H9 (cell line): ENCODE measurements around the gene ZNF428. TPM values are rescaled to one million over a fixed set of nuclear protein-coding genes. Genes with fewer than 3 reads are reported as not detected.

Source experiments
- DNase-seq: peaks from one replicate; pipeline ENCODE4 v3.0.0-alpha.2; 2017
- H2AFZ ChIP-seq: one replicate; pipeline ENCODE4 v1.6.1; 2013; ENCODE audit warnings: mild to moderate bottlenecking, low read length, control low read depth, moderate library complexity
- H2AK5ac ChIP-seq: 2 replicates; pipeline ENCODE4 v1.6.1; 2013; ENCODE audit warnings: low read length, control low read depth, mixed read lengths; ENCODE audit not compliant: insufficient read length
- H2BK120ac ChIP-seq: one replicate; pipeline ENCODE4 v1.6.1; 2013; ENCODE audit warnings: low read depth, mild to moderate bottlenecking, low read length, control low read depth, inconsistent platforms; ENCODE audit not compliant: poor library complexity, severe bottlenecking
- H2BK12ac ChIP-seq: 2 replicates; pipeline ENCODE4 v1.6.1; 2013; ENCODE audit warnings: low read length, control low read depth, mixed read lengths, low read depth; ENCODE audit not compliant: insufficient read length
- H2BK15ac ChIP-seq: 2 replicates; pipeline ENCODE4 v1.6.1; 2013; ENCODE audit warnings: low read depth, low read length, control low read depth
- H2BK20ac ChIP-seq: one replicate; pipeline ENCODE4 v1.6.1; 2013; ENCODE audit warnings: low read depth, mild to moderate bottlenecking, low read length, control low read depth, inconsistent platforms; ENCODE audit not compliant: poor library complexity, severe bottlenecking
- H2BK5ac ChIP-seq: 2 replicates; pipeline ENCODE4 v1.6.1; 2013; ENCODE audit warnings: low read length, control low read depth, mixed read lengths; ENCODE audit not compliant: insufficient read length
- H3K14ac ChIP-seq: 2 replicates; pipeline ENCODE4 v1.6.1; 2013; ENCODE audit warnings: low read length, control low read depth; ENCODE audit not compliant: insufficient read depth
- H3K18ac ChIP-seq: 2 replicates; pipeline ENCODE4 v1.6.1; 2013; ENCODE audit warnings: low read depth, mild to moderate bottlenecking, mixed read lengths, low read length, control low read depth; ENCODE audit not compliant: insufficient read length
- H3K23ac ChIP-seq: 2 replicates; pipeline ENCODE4 v1.6.1; 2013; ENCODE audit warnings: low read length, control low read depth, mixed read lengths, low read depth; ENCODE audit not compliant: insufficient read length
- H3K23me2 ChIP-seq: 2 replicates; pipeline ENCODE4 v1.6.1; 2013; ENCODE audit warnings: low read depth, mild to moderate bottlenecking, mixed read lengths, low read length, control low read depth; ENCODE audit not compliant: insufficient read length, poor library complexity, severe bottlenecking
- H3K27ac ChIP-seq: 2 replicates; pipeline ENCODE4 v1.5.1; 2013; ENCODE audit warnings: low read length, control low read depth, mixed read lengths, low read depth; ENCODE audit not compliant: insufficient read length
- H3K27me3 ChIP-seq: 2 replicates; pipeline ENCODE4 v1.6.1; 2013; ENCODE audit warnings: low read length, control low read depth, inconsistent platforms; ENCODE audit not compliant: insufficient read depth
- H3K4ac ChIP-seq: 2 replicates; pipeline ENCODE4 v1.6.1; 2013; ENCODE audit warnings: low read depth, mild to moderate bottlenecking, control low read depth, inconsistent platforms, low read length, moderate library complexity
- H3K4me1 ChIP-seq: 2 replicates; pipeline ENCODE4 v1.6.1; 2013; ENCODE audit warnings: low read length, control low read depth, inconsistent platforms; ENCODE audit not compliant: insufficient read depth
- H3K4me2 ChIP-seq: 2 replicates; pipeline ENCODE4 v1.6.1; 2013; ENCODE audit warnings: low read length, control low read depth, mixed read lengths; ENCODE audit not compliant: insufficient read length, insufficient read depth
- H3K56ac ChIP-seq: 2 replicates; pipeline ENCODE4 v1.6.1; 2013; ENCODE audit warnings: low read depth, mild to moderate bottlenecking, mixed read lengths, low read length, control low read depth; ENCODE audit not compliant: insufficient read length
- H3K79me1 ChIP-seq: 2 replicates; pipeline ENCODE4 v1.6.1; 2013; ENCODE audit warnings: low read depth, mild to moderate bottlenecking, moderate library complexity, low read length, control low read depth, inconsistent platforms; ENCODE audit not compliant: insufficient read depth, poor library complexity, severe bottlenecking
- H3K79me2 ChIP-seq: 2 replicates; pipeline ENCODE4 v1.6.1; 2013; ENCODE audit warnings: low read length, control low read depth, inconsistent platforms; ENCODE audit not compliant: insufficient read depth
- H3K9ac ChIP-seq: 2 replicates; pipeline ENCODE4 v1.6.1; 2013; ENCODE audit warnings: low read length, control low read depth, mixed read lengths; ENCODE audit not compliant: insufficient read length; ENCODE audit errors: extremely low read depth
- H3K9me3 ChIP-seq: one replicate; pipeline ENCODE4 v1.6.1; 2013; ENCODE audit warnings: low read depth, low read length, inconsistent platforms; ENCODE audit not compliant: control insufficient read depth
- H3T11ph ChIP-seq: one replicate; pipeline ENCODE4 v1.6.1; 2013; ENCODE audit warnings: mild to moderate bottlenecking, low read length, control low read depth, inconsistent platforms
- H4K20me1 ChIP-seq: one replicate; pipeline ENCODE4 v1.6.1; 2013; ENCODE audit not compliant: control insufficient read depth, insufficient read length, insufficient read depth
- H4K5ac ChIP-seq: 2 replicates; pipeline ENCODE4 v1.6.1; 2013; ENCODE audit warnings: low read depth, mild to moderate bottlenecking, mixed read lengths, low read length, control low read depth; ENCODE audit not compliant: insufficient read length
- H4K8ac ChIP-seq: replicated peaks from 2 replicates; pipeline ENCODE4 v1.6.1; 2013; ENCODE audit warnings: low read length, control low read depth, mixed read lengths, low read depth; ENCODE audit not compliant: insufficient read length
- H4K91ac ChIP-seq: 2 replicates; pipeline ENCODE4 v1.6.1; 2013; ENCODE audit warnings: low read depth, mild to moderate bottlenecking, moderate library complexity, mixed read lengths, low read length, control low read depth; ENCODE audit not compliant: insufficient read length
- H3K27ac Mint-ChIP-seq, 3 experiments: 2 replicates in 2 of 3; 3 replicates in 1 of 3; pipeline ENCODE4 v1.8.0; 2020 to 2021; ENCODE audit warnings: mixed read lengths in 3 of 3, mild to moderate bottlenecking in 1 of 3, moderate library complexity in 1 of 3
- H3K27me3 Mint-ChIP-seq: 2 replicates; pipeline ENCODE4 v1.8.0; 2021; ENCODE audit warnings: low read depth, mild to moderate bottlenecking, moderate library complexity, mixed read lengths
- H3K36me3 Mint-ChIP-seq, 3 experiments: 2 replicates in 2 of 3; 3 replicates in 1 of 3; pipeline ENCODE4 v1.8.0; 2020 to 2021; ENCODE audit warnings: low read depth in 3 of 3, mixed read lengths in 3 of 3; ENCODE audit not compliant: insufficient read depth in 1 of 3
- H3K4me1 Mint-ChIP-seq, 2 experiments: 2 replicates each; pipeline ENCODE4 v1.8.0; 2020; ENCODE audit warnings: mixed read lengths in 2 of 2
- H3K4me3 Mint-ChIP-seq, 2 experiments: 2 replicates in 1 of 2; 3 replicates in 1 of 2; pipeline ENCODE4 v1.8.0; 2020 to 2021; ENCODE audit warnings: mild to moderate bottlenecking in 2 of 2, mixed read lengths in 2 of 2, moderate library complexity in 1 of 2
- H3K9me3 Mint-ChIP-seq, 2 experiments: 2 replicates in 1 of 2; 3 replicates in 1 of 2; pipeline ENCODE4 v1.8.0; 2020; ENCODE audit warnings: mild to moderate bottlenecking in 2 of 2, mixed read lengths in 2 of 2, moderate library complexity in 1 of 2
- CTCF ChIP-seq: fragments of 200-600 bp; sonication (generic); conservative IDR thresholded peaks from 3 replicates; pipeline ENCODE4 v1.8.0; 2021; ENCODE audit warnings: antibody characterized with exemption, mild to moderate bottlenecking
- WGBS: extraction: QIAGEN DNeasy Blood & Tissue Kit; methylation state at CpG from one replicate; pipeline ENCODE4 v1.1.7; 2013; ENCODE audit warnings: missing lambda C conversion rate, low lambda C conversion rate, mixed read lengths; ENCODE audit not compliant: insufficient read length; ENCODE audit errors: extremely low coverage; 5-methylcytosine and 5-hydroxymethylcytosine counted together
- total RNA-seq: library from RNA; stranded (reverse); gene quantifications from 2 replicates; pipeline ENCODE4 v1.2.1, GENCODE V29; 2021

ZNF428 gene
- total RNA-seq, 1 experiment from 2014 or later, result 30.3 TPM

DNA sequence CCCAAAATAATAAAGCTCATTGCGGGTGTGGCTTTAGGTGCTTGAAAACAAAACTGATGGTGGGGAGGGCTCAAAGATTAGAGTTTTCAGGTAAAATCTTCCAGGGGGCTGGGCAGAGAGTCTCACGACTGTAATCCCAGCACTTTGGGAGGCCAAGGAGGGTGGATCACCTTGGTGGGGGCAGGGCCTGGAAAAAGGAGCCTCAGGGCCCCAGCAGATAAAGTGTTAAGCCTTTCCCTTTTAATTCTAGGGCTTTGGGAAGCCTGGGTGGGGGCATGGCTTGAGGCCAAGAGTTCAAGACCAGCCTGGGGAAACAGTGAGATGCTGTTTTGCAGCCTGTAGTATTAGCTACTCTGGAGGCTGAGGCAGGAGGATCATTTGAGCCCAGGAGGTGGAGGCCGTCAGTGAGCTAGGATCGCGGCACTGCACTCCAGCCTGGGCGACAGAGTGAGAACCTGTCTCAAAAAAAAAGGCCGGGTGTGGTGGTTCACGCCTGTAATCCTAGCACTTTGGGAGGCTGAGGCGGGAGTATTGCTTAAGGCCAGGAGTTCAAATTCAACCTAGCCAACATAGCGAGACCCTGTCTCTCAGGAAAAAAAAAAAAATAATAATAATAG is 25.2 kb downstream of the ZNF428 start:
- peak overlapping the region in 1 of 2 experiments; percentile 95; a peak in 4 of 5 replicates for H3K4me3 Mint-ChIP-seq
- Histone ChIP-seq H3K27ac (no peak overlapping the region), H2BK20ac (no peak overlapping the region), H4K8ac (no peak overlapping the region), H3K9me3 (no peaks in the 10 kb centered on the region), H3K9ac (no peak overlapping the region), H3K56ac (no peak overlapping the region), H2BK15ac (no peak overlapping the region), H3K23me2 (peaks cover 20% of the 10 kb centered on the region), H3K27me3 (no peaks in the 10 kb centered on the region), H4K91ac (no peak overlapping the region), H3K23ac (no peak overlapping the region), H4K5ac (no peak overlapping the region), H2BK5ac (no peak overlapping the region), H2BK120ac (no peak overlapping the region), H3K4me2 (no peak overlapping the region), H3K79me1 (no peaks in the 10 kb centered on the region), H3K79me2 (peaks cover 4% of the 10 kb centered on the region; the same call in 1 of the 2 replicates), H3K4me1 (0 out of 2 replicates have a peak, but pooled peaks cover 3% of the 10 kb centered on the region), H3K18ac (no peak overlapping the region), H4K20me1 (no peaks in the 10 kb centered on the region), H3K14ac (no peak overlapping the region), H3T11ph (no peak overlapping the region), H2AFZ (no peak overlapping the region), H2AK5ac (no peak overlapping the region), H3K4ac (no peak overlapping the region), H2BK12ac (no peak overlapping the region)
- H3K27ac Mint-ChIP-seq, result no peak overlapping the region
- TF ChIP-seq CTCF, result no peak
- peaks cover 18 to 25% of the 10 kb centered on the region in 2 experiments for H3K4me1 Mint-ChIP-seq
- H3K36me3 Mint-ChIP-seq, result peaks cover 16 to 39% (median 35%) of the 10 kb centered on the region in 3 experiments
- no peaks in the 10 kb centered on the region; a peak in 1 of 5 replicates for H3K9me3 Mint-ChIP-seq
- H3K27me3 Mint-ChIP-seq, result no peaks in the 10 kb centered on the region
- DNase-seq, result no peak
- WGBS, result no CpG with 5 or more reads among the region's 10 CpGs
